ENCODE measurements around the gene TMEM171. TPM values are rescaled to one million over a fixed set of nuclear protein-coding genes. Genes with fewer than 3 reads are reported as not detected.

TMEM171 gene
- total RNA-seq, 1 experiment from 2014 or later: 5.4 TPM

DNA sequence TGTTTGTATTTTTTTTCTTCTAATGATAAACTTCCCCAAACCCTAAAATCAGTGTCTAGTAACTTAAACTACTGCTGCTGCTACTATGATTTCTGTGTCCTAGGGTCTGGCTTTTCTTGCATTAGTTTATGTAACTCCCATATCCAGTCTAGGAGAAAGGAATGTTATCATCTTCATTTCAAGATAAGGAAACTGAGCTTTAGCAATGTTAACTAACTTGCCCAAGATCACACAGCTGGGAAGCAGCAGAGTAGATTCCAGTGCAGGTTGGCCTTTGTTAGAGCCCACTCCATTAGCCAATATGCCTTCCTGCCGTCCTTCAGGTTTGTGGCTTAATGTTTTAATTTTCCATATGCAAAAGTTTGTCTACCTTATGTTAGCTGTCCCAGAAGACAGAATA, 10.4 kb downstream of the TMEM171 start:
- H4K20me1 ChIP-seq (ENCODE audit: insufficient read depth): no peaks in the 10 kb centered on the region
- ATAC-seq (no peak), DNase-seq (ENCODE audit: low read depth, low spot score) (no peak)
- no peaks in the 10 kb centered on the region for H3K27me3 ChIP-seq (ENCODE audit: insufficient read depth, low read length)
- no peaks in the 10 kb centered on the region for H3K4me1 ChIP-seq (ENCODE audit: control insufficient read depth in 1 of 2, insufficient read depth in 2 of 2, low read length in 2 of 2)
- BruUV-seq (replicated peaks): no TSS peak
- CTCF ChIA-PET: no interaction called here
- POLR2A ChIA-PET: no interaction called here
- 0 out of 4 replicates have a peak, but pooled peaks cover 0 to 4% of the 10 kb centered on the region in 2 experiments for H3K36me3 ChIP-seq (ENCODE audit: control insufficient read depth in 1 of 2, insufficient read depth in 2 of 2, low read length in 2 of 2)
- H3K4me3 ChIP-seq (replicated peaks in 1 of 2; ENCODE audit: low read depth in 1 of 2, low read length in 2 of 2): no peak overlapping the region
- no peak overlapping the region for H3K9ac ChIP-seq (ENCODE audit: low read length)
- RAD21 ChIA-PET (ENCODE audit: low non-redundant PET in 1 of 2, low total read pairs in 2 of 2, uncharacterized antibody in 2 of 2, unreplicated experiment in 2 of 2): no interaction called here
- no peak overlapping the region for H2AFZ ChIP-seq (ENCODE audit: low read depth, low read length, poor library complexity, severe bottlenecking)
- TF ChIP-seq MAX (IDR thresholded peaks at IDR 0.05) (no peak), POLR2A (IDR thresholded peaks at IDR 0.05; ENCODE audit: borderline replicate concordance, extremely low read depth, insufficient read depth, insufficient read length) (no peak), JUND (IDR thresholded peaks at IDR 0.05) (no peak), SP1 (IDR thresholded peaks at IDR 0.05; ENCODE audit: low read depth) (no peak), ZFX (IDR thresholded peaks at IDR 0.05) (no peak), ELF1 (IDR thresholded peaks at IDR 0.05; ENCODE audit: borderline replicate concordance, low read depth) (no peak), ZBTB33 (IDR thresholded peaks at IDR 0.05; ENCODE audit: extremely low read depth, insufficient replicate concordance, low read length) (no peak), SIN3A (IDR thresholded peaks at IDR 0.05; ENCODE audit: low read depth) (no peak), EGR1 (IDR thresholded peaks at IDR 0.05; ENCODE audit: low read depth) (no peak), POLR2AphosphoS5 (IDR thresholded peaks at IDR 0.05; ENCODE audit: low read depth, low read length) (no peak)
- TF ChIP-seq, protein P1, sequence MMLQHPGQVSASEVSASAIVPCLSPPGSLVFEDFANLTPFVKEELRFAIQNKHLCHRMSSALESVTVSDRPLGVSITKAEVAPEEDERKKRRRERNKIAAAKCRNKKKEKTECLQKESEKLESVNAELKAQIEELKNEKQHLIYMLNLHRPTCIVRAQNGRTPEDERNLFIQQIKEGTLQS (IDR thresholded peaks at IDR 0.05): no peak
- no peaks in the 10 kb centered on the region for H3K79me2 ChIP-seq (ENCODE audit: insufficient read depth, low read length)
- intact Hi-C loops (cut with micrococcal nuclease): no loop called here
- H3K27ac ChIP-seq (ENCODE audit: low read depth, low read length): no peak overlapping the region
- H3K9me2 ChIP-seq (ENCODE audit: insufficient read depth): no peaks in the 10 kb centered on the region
- H3K4me2 ChIP-seq (ENCODE audit: low read length): no peak overlapping the region
- H3K9me3 ChIP-seq (ENCODE audit: control insufficient read depth in 1 of 2, insufficient read depth in 1 of 2, low read depth in 1 of 2, low read length in 2 of 2): no peaks in the 10 kb centered on the region

Measured in HCT116 (cell line).